ENCODE results near the gene IL1RL2. TPM values are rescaled to one million over a fixed set of nuclear protein-coding genes. Genes with fewer than 3 reads are reported as not detected.

IL1RL2 gene
- total RNA-seq, 1 experiment from 2014 or later = 0.11 TPM

- Histone ChIP-seq H3K4me2 (ENCODE audit: low read length) (no peak overlapping the region), H3K9ac (ENCODE audit: low read length) (no peak overlapping the region), H3K9me2 (replicated peaks; ENCODE audit: low read length) (no peaks in the 10 kb centered on the region), H3K27ac (ENCODE audit: low read length) (no peak overlapping the region), H4K20me1 (ENCODE audit: low read length) (no peaks in the 10 kb centered on the region), H3K79me2 (ENCODE audit: low read length) (no peaks in the 10 kb centered on the region), H3K36me3 (ENCODE audit: low read depth, low read length) (no peaks in the 10 kb centered on the region), H2AFZ (ENCODE audit: low read length) (no peak overlapping the region), H3K9me3 (ENCODE audit: low read length) (no peaks in the 10 kb centered on the region), H3K4me1 (ENCODE audit: insufficient read depth, low read length) (peaks cover 13% of the 10 kb centered on the region), H3K27me3 (ENCODE audit: low read length) (no peaks in the 10 kb centered on the region), H3K4me3 (ENCODE audit: low read length) (no peak overlapping the region), H3F3A (ENCODE audit: low read length, unreplicated experiment) (no peaks in the 10 kb centered on the region)
- DNase-seq (no peak), ATAC-seq (no peak)
- TF ChIP-seq, protein P1, sequence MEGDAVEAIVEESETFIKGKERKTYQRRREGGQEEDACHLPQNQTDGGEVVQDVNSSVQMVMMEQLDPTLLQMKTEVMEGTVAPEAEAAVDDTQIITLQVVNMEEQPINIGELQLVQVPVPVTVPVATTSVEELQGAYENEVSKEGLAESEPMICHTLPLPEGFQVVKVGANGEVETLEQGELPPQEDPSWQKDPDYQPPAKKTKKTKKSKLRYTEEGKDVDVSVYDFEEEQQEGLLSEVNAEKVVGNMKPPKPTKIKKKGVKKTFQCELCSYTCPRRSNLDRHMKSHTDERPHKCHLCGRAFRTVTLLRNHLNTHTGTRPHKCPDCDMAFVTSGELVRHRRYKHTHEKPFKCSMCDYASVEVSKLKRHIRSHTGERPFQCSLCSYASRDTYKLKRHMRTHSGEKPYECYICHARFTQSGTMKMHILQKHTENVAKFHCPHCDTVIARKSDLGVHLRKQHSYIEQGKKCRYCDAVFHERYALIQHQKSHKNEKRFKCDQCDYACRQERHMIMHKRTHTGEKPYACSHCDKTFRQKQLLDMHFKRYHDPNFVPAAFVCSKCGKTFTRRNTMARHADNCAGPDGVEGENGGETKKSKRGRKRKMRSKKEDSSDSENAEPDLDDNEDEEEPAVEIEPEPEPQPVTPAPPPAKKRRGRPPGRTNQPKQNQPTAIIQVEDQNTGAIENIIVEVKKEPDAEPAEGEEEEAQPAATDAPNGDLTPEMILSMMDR (conservative IDR thresholded peaks at IDR 0.05; ENCODE audit: low read depth, low read length) = no peak
- TF ChIP-seq EZH2phosphoT487 (IDR thresholded peaks at IDR 0.05; ENCODE audit: borderline replicate concordance, low read length) (no peak), EZH2 (IDR thresholded peaks at IDR 0.05; ENCODE audit: low read length, unreplicated experiment) (no peak)
- ChIA-PET POLR2A (ENCODE audit: unreplicated experiment) (no interaction called here), CTCF (no interaction called here)
- intact Hi-C loops (cut with micrococcal nuclease) = no loop called here
- no TSS peak for BruUV-seq (replicated peaks)
Measured at GRCh38 chr2:102262216-102263129, 75.7 kb downstream of the IL1RL2 start.

DNA sequence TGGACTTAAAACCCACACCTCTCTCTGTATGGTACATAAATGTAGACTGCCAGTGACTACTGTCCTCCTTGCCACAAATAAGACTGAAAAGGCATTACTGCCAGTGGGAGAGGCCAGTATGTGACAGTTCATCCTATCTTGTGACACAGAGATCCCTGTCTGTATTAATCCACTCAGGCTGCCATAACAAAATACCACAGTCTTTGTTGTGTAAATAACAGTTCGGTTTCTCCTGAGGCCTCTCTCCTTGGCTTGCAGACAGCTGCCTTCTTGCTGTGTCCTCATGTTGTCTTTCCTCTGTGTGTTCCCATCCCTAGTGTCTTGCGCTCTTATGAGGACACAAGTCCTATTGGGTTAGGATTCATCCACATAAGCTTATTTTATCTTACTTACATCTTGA is 78.1 kb downstream of the IL1RL2 start:
- Histone ChIP-seq H3K4me3 (ENCODE audit: low read length) (no peak overlapping the region), H4K20me1 (ENCODE audit: low read length) (no peaks in the 10 kb centered on the region), H3K36me3 (ENCODE audit: low read depth, low read length) (no peaks in the 10 kb centered on the region), H3K9me2 (replicated peaks; ENCODE audit: low read length) (no peaks in the 10 kb centered on the region), H3K4me1 (ENCODE audit: insufficient read depth, low read length) (no peaks in the 10 kb centered on the region), H3K9ac (ENCODE audit: low read length) (no peak overlapping the region), H3K27ac (ENCODE audit: low read length) (no peak overlapping the region), H3K79me2 (ENCODE audit: low read length) (no peaks in the 10 kb centered on the region), H3K4me2 (ENCODE audit: low read length) (no peak overlapping the region), H3K9me3 (ENCODE audit: low read length) (no peaks in the 10 kb centered on the region), H3K27me3 (ENCODE audit: low read length) (no peaks in the 10 kb centered on the region), H2AFZ (ENCODE audit: low read length) (no peak overlapping the region), H3F3A (ENCODE audit: low read length, unreplicated experiment) (no peaks in the 10 kb centered on the region)
- CTCF ChIA-PET = no interaction called here
- POLR2A ChIA-PET (ENCODE audit: unreplicated experiment) = no interaction called here
- no peak for TF ChIP-seq EZH2phosphoT487 (IDR thresholded peaks at IDR 0.05; ENCODE audit: borderline replicate concordance, low read length)
- TF ChIP-seq EZH2 (IDR thresholded peaks at IDR 0.05; ENCODE audit: low read length, unreplicated experiment) = no peak
- TF ChIP-seq, protein P1 (conservative IDR thresholded peaks at IDR 0.05; ENCODE audit: low read depth, low read length) = no peak
- intact Hi-C loops (cut with micrococcal nuclease) = no loop called here
- BruUV-seq (replicated peaks) = no TSS peak
- DNase-seq (no peak), ATAC-seq (no peak)

- no peak overlapping the region for H3K4me2 ChIP-seq (ENCODE audit: low read length)
- no peak overlapping the region for H2AFZ ChIP-seq (ENCODE audit: low read length)
- H3K9me3 ChIP-seq (ENCODE audit: low read length) = no peaks in the 10 kb centered on the region
- H3K27ac ChIP-seq (ENCODE audit: low read length) = no peak overlapping the region
- ChIA-PET POLR2A (ENCODE audit: unreplicated experiment) (no interaction called here), CTCF (no interaction called here)
- no peak for ATAC-seq
- H3K79me2 ChIP-seq (ENCODE audit: low read length) = no peaks in the 10 kb centered on the region
- H3K27me3 ChIP-seq (ENCODE audit: low read length) = no peaks in the 10 kb centered on the region
- BruUV-seq (replicated peaks) = no TSS peak
- intact Hi-C loops (cut with micrococcal nuclease) = no loop called here
- no peak for DNase-seq
- H3K9ac ChIP-seq (ENCODE audit: low read length) = no peak overlapping the region
- TF ChIP-seq EZH2phosphoT487 (IDR thresholded peaks at IDR 0.05; ENCODE audit: borderline replicate concordance, low read length) = no peak
- TF ChIP-seq, protein P1 (conservative IDR thresholded peaks at IDR 0.05; ENCODE audit: low read depth, low read length) = no peak
- no peaks in the 10 kb centered on the region for H3F3A ChIP-seq (ENCODE audit: low read length, unreplicated experiment)
- H3K36me3 ChIP-seq (ENCODE audit: low read depth, low read length) = no peaks in the 10 kb centered on the region
- no peaks in the 10 kb centered on the region for H3K4me1 ChIP-seq (ENCODE audit: insufficient read depth, low read length)
- no peaks in the 10 kb centered on the region for H3K9me2 ChIP-seq (replicated peaks; ENCODE audit: low read length)
- H4K20me1 ChIP-seq (ENCODE audit: low read length) = no peaks in the 10 kb centered on the region
- H3K4me3 ChIP-seq (ENCODE audit: low read length) = no peak overlapping the region
Measured at GRCh38 chr2:102266204-102266603, 79.4 kb downstream of the IL1RL2 start.

Measured in PC-3 (cell line).